Measurements from ENCODE around the gene VAV2.

GRCh38 chr9:133873009-133873408, 119.1 kb downstream of the VAV2 start:
- TF ChIP-seq CTCF (IDR thresholded peaks at IDR 0.05) (no peak), POLR2A (IDR thresholded peaks at IDR 0.05) (no peak)

All from adrenal gland (tissue), 5 donors.